ENCODE measurements around the gene ALG2. TPM values are rescaled to one million over a fixed set of nuclear protein-coding genes. Genes with fewer than 3 reads are reported as not detected.

Gene ALG2
- polyA plus RNA-seq, 1 donor from 2014 or later: 15.8 TPM

GRCh38 chr9:99183616-99184015, 38.1 kb downstream of the ALG2 start:
- no peaks in the 10 kb centered on the region for H3K36me3 ChIP-seq (ENCODE audit: insufficient read depth, low read length)
- no peak overlapping the region for H3K9ac ChIP-seq (ENCODE audit: low read length)
- no peak overlapping the region for H2AFZ ChIP-seq (ENCODE audit: low read depth, low read length)
- H3K9me3 ChIP-seq (ENCODE audit: low read length): no peaks in the 10 kb centered on the region
- no peaks in the 10 kb centered on the region for H3F3A ChIP-seq (ENCODE audit: insufficient read depth, low read length, poor library complexity, severe bottlenecking)
- H3K4me3 ChIP-seq (ENCODE audit: low read length): no peak overlapping the region
- no peaks in the 10 kb centered on the region for H3K79me2 ChIP-seq (replicated peaks; ENCODE audit: insufficient read depth, low read length)
- no peaks in the 10 kb centered on the region for H3K27me3 ChIP-seq (ENCODE audit: insufficient read depth, low read depth, low read length)
- no peak for TF ChIP-seq EZH2 (IDR thresholded peaks at IDR 0.05; ENCODE audit: borderline replicate concordance, insufficient read depth, low read length, poor library complexity, severe bottlenecking)
- no peak for TF ChIP-seq POLR2AphosphoS5 (IDR thresholded peaks at IDR 0.05)
- no peak for TF ChIP-seq MXI1 (conservative IDR thresholded peaks at IDR 0.05; ENCODE audit: poor library complexity, severe bottlenecking)
- no peak for TF ChIP-seq EP300 (conservative IDR thresholded peaks at IDR 0.05; ENCODE audit: poor library complexity, severe bottlenecking)
- no peak for TF ChIP-seq REST (IDR thresholded peaks at IDR 0.05; ENCODE audit: borderline replicate concordance)
- TF ChIP-seq CTCF (IDR thresholded peaks at IDR 0.05; ENCODE audit: poor library complexity, severe bottlenecking): no peak
- no peak for TF ChIP-seq RAD21 (conservative IDR thresholded peaks at IDR 0.05)
- no peak for TF ChIP-seq TAF1 (IDR thresholded peaks at IDR 0.05; ENCODE audit: low read depth)
- no peak for TF ChIP-seq SMC3 (conservative IDR thresholded peaks at IDR 0.05; ENCODE audit: poor library complexity)
- H3K27ac ChIP-seq (ENCODE audit: low read length): no peak overlapping the region
- no peak overlapping the region for H3K4me2 ChIP-seq (ENCODE audit: low read length)
- H4K20me1 ChIP-seq (ENCODE audit: insufficient read depth): no peaks in the 10 kb centered on the region
- H3K9me2 ChIP-seq (ENCODE audit: insufficient read depth, low read length): no peaks in the 10 kb centered on the region

- no peak overlapping the region for H2AFZ ChIP-seq (ENCODE audit: low read depth, low read length)
- no peaks in the 10 kb centered on the region for H3K9me2 ChIP-seq (ENCODE audit: insufficient read depth, low read length)
- H3K4me2 ChIP-seq (ENCODE audit: low read length): no peak overlapping the region
- TF ChIP-seq EZH2 (IDR thresholded peaks at IDR 0.05; ENCODE audit: borderline replicate concordance, insufficient read depth, low read length, poor library complexity, severe bottlenecking) (no peak), CTCF (IDR thresholded peaks at IDR 0.05; ENCODE audit: poor library complexity, severe bottlenecking) (no peak), SMC3 (conservative IDR thresholded peaks at IDR 0.05; ENCODE audit: poor library complexity) (no peak), EP300 (conservative IDR thresholded peaks at IDR 0.05; ENCODE audit: poor library complexity, severe bottlenecking) (no peak), REST (IDR thresholded peaks at IDR 0.05; ENCODE audit: borderline replicate concordance) (no peak), MXI1 (conservative IDR thresholded peaks at IDR 0.05; ENCODE audit: poor library complexity, severe bottlenecking) (no peak), RAD21 (conservative IDR thresholded peaks at IDR 0.05) (no peak), TAF1 (IDR thresholded peaks at IDR 0.05; ENCODE audit: low read depth) (no peak), POLR2AphosphoS5 (IDR thresholded peaks at IDR 0.05) (no peak)
- no peaks in the 10 kb centered on the region for H3K9me3 ChIP-seq (ENCODE audit: low read length)
- no peaks in the 10 kb centered on the region for H3F3A ChIP-seq (ENCODE audit: insufficient read depth, low read length, poor library complexity, severe bottlenecking)
- H3K9ac ChIP-seq (ENCODE audit: low read length): no peak overlapping the region
- H3K36me3 ChIP-seq (ENCODE audit: insufficient read depth, low read length): no peaks in the 10 kb centered on the region
- no peaks in the 10 kb centered on the region for H3K27me3 ChIP-seq (ENCODE audit: insufficient read depth, low read depth, low read length)
- H3K79me2 ChIP-seq (replicated peaks; ENCODE audit: insufficient read depth, low read length): no peaks in the 10 kb centered on the region
- H3K27ac ChIP-seq (ENCODE audit: low read length): no peak overlapping the region
- H4K20me1 ChIP-seq (ENCODE audit: insufficient read depth): no peaks in the 10 kb centered on the region
- H3K4me3 ChIP-seq (ENCODE audit: low read length): no peak overlapping the region
Observed at GRCh38 chr9:99182356-99182755, 39.4 kb downstream of the ALG2 start.
